Measurements from ENCODE around the gene SLC13A4.

DNA sequence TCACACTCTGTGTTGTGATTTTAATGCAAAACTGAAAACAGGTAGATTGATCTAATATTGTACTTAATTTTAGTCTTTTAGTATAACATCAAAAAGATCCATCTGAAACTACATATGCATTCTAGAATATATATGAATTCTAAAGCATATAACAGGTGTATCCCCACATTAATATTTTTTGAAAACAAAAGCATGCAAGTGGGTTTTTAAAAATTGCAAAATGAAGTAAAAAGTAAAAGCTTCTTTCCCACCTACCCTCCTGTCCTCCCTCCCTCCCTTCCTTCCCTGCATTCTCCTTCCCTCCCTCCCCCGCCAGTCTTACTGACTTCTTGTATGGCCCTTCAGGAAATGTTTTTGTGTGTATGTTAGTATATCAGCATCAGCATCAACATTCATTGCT is 80.2 kb downstream of the SLC13A4 start:
- TF ChIP-seq RAD21 (IDR thresholded peaks at IDR 0.05; ENCODE audit: low read length) (no peak), POLR2A (IDR thresholded peaks at IDR 0.05; ENCODE audit: low read depth, low read length) (no peak), CEBPB (IDR thresholded peaks at IDR 0.05; ENCODE audit: low read depth, low read length) (no peak), RCOR1 (IDR thresholded peaks at IDR 0.05; ENCODE audit: insufficient replicate concordance, low read length) (no peak), FOS (IDR thresholded peaks at IDR 0.05; ENCODE audit: low read depth, low read length) (no peak)
- TF ChIP-seq, protein P1, sequence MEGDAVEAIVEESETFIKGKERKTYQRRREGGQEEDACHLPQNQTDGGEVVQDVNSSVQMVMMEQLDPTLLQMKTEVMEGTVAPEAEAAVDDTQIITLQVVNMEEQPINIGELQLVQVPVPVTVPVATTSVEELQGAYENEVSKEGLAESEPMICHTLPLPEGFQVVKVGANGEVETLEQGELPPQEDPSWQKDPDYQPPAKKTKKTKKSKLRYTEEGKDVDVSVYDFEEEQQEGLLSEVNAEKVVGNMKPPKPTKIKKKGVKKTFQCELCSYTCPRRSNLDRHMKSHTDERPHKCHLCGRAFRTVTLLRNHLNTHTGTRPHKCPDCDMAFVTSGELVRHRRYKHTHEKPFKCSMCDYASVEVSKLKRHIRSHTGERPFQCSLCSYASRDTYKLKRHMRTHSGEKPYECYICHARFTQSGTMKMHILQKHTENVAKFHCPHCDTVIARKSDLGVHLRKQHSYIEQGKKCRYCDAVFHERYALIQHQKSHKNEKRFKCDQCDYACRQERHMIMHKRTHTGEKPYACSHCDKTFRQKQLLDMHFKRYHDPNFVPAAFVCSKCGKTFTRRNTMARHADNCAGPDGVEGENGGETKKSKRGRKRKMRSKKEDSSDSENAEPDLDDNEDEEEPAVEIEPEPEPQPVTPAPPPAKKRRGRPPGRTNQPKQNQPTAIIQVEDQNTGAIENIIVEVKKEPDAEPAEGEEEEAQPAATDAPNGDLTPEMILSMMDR (conservative IDR thresholded peaks at IDR 0.05; ENCODE audit: low read depth, low read length), result no peak
- TF ChIP-seq, protein P2, sequence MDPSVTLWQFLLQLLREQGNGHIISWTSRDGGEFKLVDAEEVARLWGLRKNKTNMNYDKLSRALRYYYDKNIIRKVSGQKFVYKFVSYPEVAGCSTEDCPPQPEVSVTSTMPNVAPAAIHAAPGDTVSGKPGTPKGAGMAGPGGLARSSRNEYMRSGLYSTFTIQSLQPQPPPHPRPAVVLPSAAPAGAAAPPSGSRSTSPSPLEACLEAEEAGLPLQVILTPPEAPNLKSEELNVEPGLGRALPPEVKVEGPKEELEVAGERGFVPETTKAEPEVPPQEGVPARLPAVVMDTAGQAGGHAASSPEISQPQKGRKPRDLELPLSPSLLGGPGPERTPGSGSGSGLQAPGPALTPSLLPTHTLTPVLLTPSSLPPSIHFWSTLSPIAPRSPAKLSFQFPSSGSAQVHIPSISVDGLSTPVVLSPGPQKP (IDR thresholded peaks at IDR 0.05; ENCODE audit: borderline replicate concordance, low read depth, low read length), result no peak

All from IMR-90 (cell line).